ENCODE data around the gene CSRP1.

DNA sequence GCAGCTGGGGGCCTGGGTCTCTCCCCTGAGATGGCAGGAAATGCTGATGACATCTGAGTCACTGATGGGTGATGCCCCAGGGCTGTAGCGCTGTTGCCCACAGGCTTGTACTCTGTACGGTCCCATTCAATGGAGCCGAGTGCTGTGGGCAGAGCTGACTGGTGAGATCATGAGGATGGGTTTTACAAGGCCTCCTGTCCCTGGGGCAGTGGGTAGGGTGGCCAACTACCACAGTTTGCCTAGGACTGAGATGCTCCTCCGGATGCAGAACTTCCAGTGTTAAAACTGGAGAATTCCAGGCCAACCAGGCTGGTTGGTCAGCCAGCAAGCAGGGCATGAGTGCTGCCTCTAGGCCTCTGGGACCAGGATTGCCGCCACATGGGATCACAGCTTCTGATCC lies 47.1 kb downstream of the CSRP1 start:
- TF ChIP-seq, protein P1, sequence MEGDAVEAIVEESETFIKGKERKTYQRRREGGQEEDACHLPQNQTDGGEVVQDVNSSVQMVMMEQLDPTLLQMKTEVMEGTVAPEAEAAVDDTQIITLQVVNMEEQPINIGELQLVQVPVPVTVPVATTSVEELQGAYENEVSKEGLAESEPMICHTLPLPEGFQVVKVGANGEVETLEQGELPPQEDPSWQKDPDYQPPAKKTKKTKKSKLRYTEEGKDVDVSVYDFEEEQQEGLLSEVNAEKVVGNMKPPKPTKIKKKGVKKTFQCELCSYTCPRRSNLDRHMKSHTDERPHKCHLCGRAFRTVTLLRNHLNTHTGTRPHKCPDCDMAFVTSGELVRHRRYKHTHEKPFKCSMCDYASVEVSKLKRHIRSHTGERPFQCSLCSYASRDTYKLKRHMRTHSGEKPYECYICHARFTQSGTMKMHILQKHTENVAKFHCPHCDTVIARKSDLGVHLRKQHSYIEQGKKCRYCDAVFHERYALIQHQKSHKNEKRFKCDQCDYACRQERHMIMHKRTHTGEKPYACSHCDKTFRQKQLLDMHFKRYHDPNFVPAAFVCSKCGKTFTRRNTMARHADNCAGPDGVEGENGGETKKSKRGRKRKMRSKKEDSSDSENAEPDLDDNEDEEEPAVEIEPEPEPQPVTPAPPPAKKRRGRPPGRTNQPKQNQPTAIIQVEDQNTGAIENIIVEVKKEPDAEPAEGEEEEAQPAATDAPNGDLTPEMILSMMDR (IDR thresholded peaks at IDR 0.05), result no peak
- TF ChIP-seq POLR2A (IDR thresholded peaks at IDR 0.05), result no peak
